ENCODE measurements around the gene MRPS22. TPM values are rescaled to one million over a fixed set of nuclear protein-coding genes. Genes with fewer than 3 reads are reported as not detected.

The MRPS22 gene
- total and polyA plus RNA-seq, 9 of the 15 experiments (the other 6 are each of a cell fraction or from before 2014, with no cell fraction given) = 148 to 397 (median 229) TPM

DNA sequence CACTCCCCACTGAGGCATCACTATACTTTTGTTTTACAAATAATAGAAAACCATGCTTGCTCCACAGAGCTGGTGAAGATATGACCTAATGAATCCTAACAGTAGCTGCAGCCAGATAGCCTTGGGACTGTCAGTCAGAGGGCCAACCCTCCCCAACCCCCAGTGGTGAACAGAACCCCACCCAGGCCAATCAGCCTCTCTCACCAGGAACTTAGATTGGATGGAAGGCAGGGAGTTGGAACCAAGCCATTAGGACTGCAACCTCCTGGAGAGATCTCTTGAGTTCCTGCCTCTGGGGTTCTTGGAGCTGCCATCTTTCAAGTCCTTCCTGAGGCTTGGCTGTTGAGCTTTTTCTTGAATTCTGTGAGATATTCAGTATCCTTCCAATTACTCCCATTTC, 3.0 kb upstream of the MRPS22 start (continued):
- TF ChIP-seq, protein P1, sequence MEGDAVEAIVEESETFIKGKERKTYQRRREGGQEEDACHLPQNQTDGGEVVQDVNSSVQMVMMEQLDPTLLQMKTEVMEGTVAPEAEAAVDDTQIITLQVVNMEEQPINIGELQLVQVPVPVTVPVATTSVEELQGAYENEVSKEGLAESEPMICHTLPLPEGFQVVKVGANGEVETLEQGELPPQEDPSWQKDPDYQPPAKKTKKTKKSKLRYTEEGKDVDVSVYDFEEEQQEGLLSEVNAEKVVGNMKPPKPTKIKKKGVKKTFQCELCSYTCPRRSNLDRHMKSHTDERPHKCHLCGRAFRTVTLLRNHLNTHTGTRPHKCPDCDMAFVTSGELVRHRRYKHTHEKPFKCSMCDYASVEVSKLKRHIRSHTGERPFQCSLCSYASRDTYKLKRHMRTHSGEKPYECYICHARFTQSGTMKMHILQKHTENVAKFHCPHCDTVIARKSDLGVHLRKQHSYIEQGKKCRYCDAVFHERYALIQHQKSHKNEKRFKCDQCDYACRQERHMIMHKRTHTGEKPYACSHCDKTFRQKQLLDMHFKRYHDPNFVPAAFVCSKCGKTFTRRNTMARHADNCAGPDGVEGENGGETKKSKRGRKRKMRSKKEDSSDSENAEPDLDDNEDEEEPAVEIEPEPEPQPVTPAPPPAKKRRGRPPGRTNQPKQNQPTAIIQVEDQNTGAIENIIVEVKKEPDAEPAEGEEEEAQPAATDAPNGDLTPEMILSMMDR (IDR thresholded peaks at IDR 0.05 in 2 of 3, conservative IDR thresholded peaks at IDR 0.05 in 1 of 3; ENCODE audit: insufficient read depth in 2 of 3, low read depth in 1 of 3, low read length in 3 of 3) = no peak
- TF ChIP-seq ZNF24 (IDR thresholded peaks at IDR 0.05) (no peak), SMARCB1 (IDR thresholded peaks at IDR 0.05; ENCODE audit: insufficient read length, low read depth) (no peak), CEBPB (tag; IDR thresholded peaks at IDR 0.05) (no peak), KLF6 (CRISPR knock-in tag; IDR thresholded peaks at IDR 0.05; ENCODE audit: borderline replicate concordance) (no peak), ZNF23 (CRISPR knock-in tag; IDR thresholded peaks at IDR 0.05) (no peak), EHMT2 (IDR thresholded peaks at IDR 0.05) (peak; percentile 71), ZNF695 (CRISPR knock-in tag; IDR thresholded peaks at IDR 0.05) (no peak), POLR2AphosphoS5 (IDR thresholded peaks at IDR 0.05; ENCODE audit: control insufficient read depth, insufficient read depth, low read depth, low read length) (peak; percentile 41; the same call in 1 of the 2 replicates), NFATC3 (IDR thresholded peaks at IDR 0.05) (no peak), NELFE (IDR thresholded peaks at IDR 0.05; ENCODE audit: insufficient read depth, insufficient read length) (no peak), NCOA1 (IDR thresholded peaks at IDR 0.05; ENCODE audit: low read depth) (no peak), ESRRB (CRISPR knock-in tag; IDR thresholded peaks at IDR 0.05; ENCODE audit: borderline replicate concordance) (no peak), TBP (optimal IDR thresholded peaks at IDR 0.05; ENCODE audit: low read depth, low read length) (peak; percentile 47), EP300 (IDR thresholded peaks at IDR 0.05; ENCODE audit: low read length) (peak; percentile 31; the same call in 1 of the 2 replicates), MEIS2 (IDR thresholded peaks at IDR 0.05; ENCODE audit: partially characterized antibody) (peak; percentile 18), RBM22 (IDR thresholded peaks at IDR 0.05; ENCODE audit: low read depth, low read length, poor library complexity, severe bottlenecking) (no peak), NCOA6 (IDR thresholded peaks at IDR 0.05) (no peak), XRCC3 (IDR thresholded peaks at IDR 0.05) (no peak)
- TF ChIP-seq, protein P2, sequence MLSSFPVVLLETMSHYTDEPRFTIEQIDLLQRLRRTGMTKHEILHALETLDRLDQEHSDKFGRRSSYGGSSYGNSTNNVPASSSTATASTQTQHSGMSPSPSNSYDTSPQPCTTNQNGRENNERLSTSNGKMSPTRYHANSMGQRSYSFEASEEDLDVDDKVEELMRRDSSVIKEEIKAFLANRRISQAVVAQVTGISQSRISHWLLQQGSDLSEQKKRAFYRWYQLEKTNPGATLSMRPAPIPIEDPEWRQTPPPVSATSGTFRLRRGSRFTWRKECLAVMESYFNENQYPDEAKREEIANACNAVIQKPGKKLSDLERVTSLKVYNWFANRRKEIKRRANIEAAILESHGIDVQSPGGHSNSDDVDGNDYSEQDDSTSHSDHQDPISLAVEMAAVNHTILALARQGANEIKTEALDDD (IDR thresholded peaks at IDR 0.05) = peak; percentile 69; the same call in 1 of the 2 replicates
- TF ChIP-seq, protein P3, sequence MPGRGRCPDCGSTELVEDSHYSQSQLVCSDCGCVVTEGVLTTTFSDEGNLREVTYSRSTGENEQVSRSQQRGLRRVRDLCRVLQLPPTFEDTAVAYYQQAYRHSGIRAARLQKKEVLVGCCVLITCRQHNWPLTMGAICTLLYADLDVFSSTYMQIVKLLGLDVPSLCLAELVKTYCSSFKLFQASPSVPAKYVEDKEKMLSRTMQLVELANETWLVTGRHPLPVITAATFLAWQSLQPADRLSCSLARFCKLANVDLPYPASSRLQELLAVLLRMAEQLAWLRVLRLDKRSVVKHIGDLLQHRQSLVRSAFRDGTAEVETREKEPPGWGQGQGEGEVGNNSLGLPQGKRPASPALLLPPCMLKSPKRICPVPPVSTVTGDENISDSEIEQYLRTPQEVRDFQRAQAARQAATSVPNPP (IDR thresholded peaks at IDR 0.05; ENCODE audit: borderline replicate concordance, insufficient read depth, insufficient read length) = no peak
- TF ChIP-seq, protein P4, sequence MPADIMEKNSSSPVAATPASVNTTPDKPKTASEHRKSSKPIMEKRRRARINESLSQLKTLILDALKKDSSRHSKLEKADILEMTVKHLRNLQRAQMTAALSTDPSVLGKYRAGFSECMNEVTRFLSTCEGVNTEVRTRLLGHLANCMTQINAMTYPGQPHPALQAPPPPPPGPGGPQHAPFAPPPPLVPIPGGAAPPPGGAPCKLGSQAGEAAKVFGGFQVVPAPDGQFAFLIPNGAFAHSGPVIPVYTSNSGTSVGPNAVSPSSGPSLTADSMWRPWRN (IDR thresholded peaks at IDR 0.05; ENCODE audit: low read depth) = no peak
- TF ChIP-seq, protein P5, sequence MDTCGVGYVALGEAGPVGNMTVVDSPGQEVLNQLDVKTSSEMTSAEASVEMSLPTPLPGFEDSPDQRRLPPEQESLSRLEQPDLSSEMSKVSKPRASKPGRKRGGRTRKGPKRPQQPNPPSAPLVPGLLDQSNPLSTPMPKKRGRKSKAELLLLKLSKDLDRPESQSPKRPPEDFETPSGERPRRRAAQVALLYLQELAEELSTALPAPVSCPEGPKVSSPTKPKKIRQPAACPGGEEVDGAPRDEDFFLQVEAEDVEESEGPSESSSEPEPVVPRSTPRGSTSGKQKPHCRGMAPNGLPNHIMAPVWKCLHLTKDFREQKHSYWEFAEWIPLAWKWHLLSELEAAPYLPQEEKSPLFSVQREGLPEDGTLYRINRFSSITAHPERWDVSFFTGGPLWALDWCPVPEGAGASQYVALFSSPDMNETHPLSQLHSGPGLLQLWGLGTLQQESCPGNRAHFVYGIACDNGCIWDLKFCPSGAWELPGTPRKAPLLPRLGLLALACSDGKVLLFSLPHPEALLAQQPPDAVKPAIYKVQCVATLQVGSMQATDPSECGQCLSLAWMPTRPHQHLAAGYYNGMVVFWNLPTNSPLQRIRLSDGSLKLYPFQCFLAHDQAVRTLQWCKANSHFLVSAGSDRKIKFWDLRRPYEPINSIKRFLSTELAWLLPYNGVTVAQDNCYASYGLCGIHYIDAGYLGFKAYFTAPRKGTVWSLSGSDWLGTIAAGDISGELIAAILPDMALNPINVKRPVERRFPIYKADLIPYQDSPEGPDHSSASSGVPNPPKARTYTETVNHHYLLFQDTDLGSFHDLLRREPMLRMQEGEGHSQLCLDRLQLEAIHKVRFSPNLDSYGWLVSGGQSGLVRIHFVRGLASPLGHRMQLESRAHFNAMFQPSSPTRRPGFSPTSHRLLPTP (IDR thresholded peaks at IDR 0.05; ENCODE audit: borderline replicate concordance, extremely low read depth, insufficient read length) = no peak
